Ectodermal cell (in vitro differentiated cells): ENCODE results near the gene CLDN2.

Experiments used
- H3K27ac ChIP-seq: 2 replicates; pipeline ENCODE4 v1.7.0; 2013; ENCODE audit warnings: mild to moderate bottlenecking, low read depth, low read length; ENCODE audit not compliant: insufficient read depth, poor library complexity, severe bottlenecking
- H3K27me3 ChIP-seq: 2 replicates; pipeline ENCODE4 v1.7.0; 2013; ENCODE audit warnings: mild to moderate bottlenecking, low read length; ENCODE audit not compliant: insufficient read depth, control insufficient read depth, poor library complexity, severe bottlenecking
- H3K36me3 ChIP-seq: one replicate; pipeline ENCODE4 v1.7.0; 2013; ENCODE audit warnings: low read length; ENCODE audit not compliant: control insufficient read depth, insufficient read depth
- H3K4me1 ChIP-seq: one replicate; pipeline ENCODE4 v1.7.0; 2013; ENCODE audit warnings: low read length; ENCODE audit not compliant: control insufficient read depth, insufficient read depth
- H3K4me3 ChIP-seq: 2 replicates; pipeline ENCODE4 v1.7.0; 2013; ENCODE audit warnings: low read depth, low read length, control low read depth; ENCODE audit not compliant: insufficient read depth
- H3K9me3 ChIP-seq: 2 replicates; pipeline ENCODE4 v1.7.0; 2013; ENCODE audit warnings: mild to moderate bottlenecking, low read length, moderate library complexity; ENCODE audit not compliant: control insufficient read depth
- WGBS, 2 experiments: methylation state at CpG; one replicate each; pipeline ENCODE4 v1.1.7; 2013; ENCODE audit warnings: missing lambda C conversion rate in 2 of 2; 5-methylcytosine and 5-hydroxymethylcytosine counted together

Gene CLDN2

GRCh38 chrX:106899276-106899675 is 20.9 kb upstream of the CLDN2 start:
- no peaks in the 10 kb centered on the region for H3K4me1 ChIP-seq
- H3K27me3 ChIP-seq = no peaks in the 10 kb centered on the region
- 51 to 52% methylated on average over 2 of the region's 2 CpGs for WGBS, 2 experiments
- no peaks in the 10 kb centered on the region for H3K36me3 ChIP-seq
- H3K9me3 ChIP-seq = no peaks in the 10 kb centered on the region
- no peak overlapping the region for H3K27ac ChIP-seq
- no peak overlapping the region for H3K4me3 ChIP-seq

- Histone ChIP-seq H3K9me3 (no peaks in the 10 kb centered on the region), H3K27me3 (no peaks in the 10 kb centered on the region), H3K27ac (no peak overlapping the region), H3K4me3 (no peak overlapping the region), H3K4me1 (no peaks in the 10 kb centered on the region), H3K36me3 (no peaks in the 10 kb centered on the region)
- 86 to 88% methylated on average over 1 of the region's 1 CpG for WGBS, 2 experiments
Measured at GRCh38 chrX:106899841-106900240, 20.4 kb upstream of the CLDN2 start.

- no peaks in the 10 kb centered on the region for H3K9me3 ChIP-seq
- H3K4me1 ChIP-seq = no peaks in the 10 kb centered on the region
- no peaks in the 10 kb centered on the region for H3K27me3 ChIP-seq
- H3K36me3 ChIP-seq = no peaks in the 10 kb centered on the region
- 97 to 100% methylated on average over 2 to 3 of the region's 3 CpGs for WGBS, 2 experiments
- H3K4me3 ChIP-seq = no peak overlapping the region
- no peak overlapping the region for H3K27ac ChIP-seq
Measured at GRCh38 chrX:106901341-106901740, 18.9 kb upstream of the CLDN2 start.

- no peaks in the 10 kb centered on the region for H3K36me3 ChIP-seq
- H3K27me3 ChIP-seq = no peaks in the 10 kb centered on the region
- H3K4me1 ChIP-seq = no peaks in the 10 kb centered on the region
- no peak overlapping the region for H3K4me3 ChIP-seq
- H3K27ac ChIP-seq = no peak overlapping the region
- no peaks in the 10 kb centered on the region for H3K9me3 ChIP-seq
- 93 to 96% methylated on average over 3 to 4 of the region's 4 CpGs for WGBS, 2 experiments
Measured at GRCh38 chrX:106901781-106902219, 18.4 kb upstream of the CLDN2 start.

GRCh38 chrX:106902684-106903083 is 17.5 kb upstream of the CLDN2 start:
- no peaks in the 10 kb centered on the region for H3K36me3 ChIP-seq
- H3K27ac ChIP-seq = no peak overlapping the region
- 97 to 100% methylated on average over 1 to 2 of the region's 2 CpGs for WGBS, 2 experiments
- no peaks in the 10 kb centered on the region for H3K27me3 ChIP-seq
- no peak overlapping the region for H3K4me3 ChIP-seq
- H3K4me1 ChIP-seq = no peaks in the 10 kb centered on the region
- H3K9me3 ChIP-seq = no peaks in the 10 kb centered on the region

- H3K27me3 ChIP-seq = no peaks in the 10 kb centered on the region
- no peak within 1 kb of the TSS for H3K4me3 ChIP-seq
- 16 to 19% methylated on average over 1 of the region's 1 CpG for WGBS, 2 experiments
- no peaks in the 10 kb centered on the region for H3K4me1 ChIP-seq
- H3K9me3 ChIP-seq = no peaks in the 10 kb centered on the region
- no peaks in the 10 kb centered on the region for H3K36me3 ChIP-seq
- H3K27ac ChIP-seq = no peak within 1 kb of the TSS
Measured at GRCh38 chrX:106903291-106903824, 16.8 kb upstream of the CLDN2 start, which contains the start of gene RIPPLY1. TSS of gene RIPPLY1 (minus strand) at chrX:106903341. CDS start at chrX:106903287, 54 bp downstream.

- H3K4me3 ChIP-seq = no peak overlapping the region
- H3K27ac ChIP-seq = no peak overlapping the region
- 90 to 91% methylated on average over 5 of the region's 5 CpGs for WGBS, 2 experiments
- no peaks in the 10 kb centered on the region for H3K36me3 ChIP-seq
- no peaks in the 10 kb centered on the region for H3K27me3 ChIP-seq
- H3K4me1 ChIP-seq = no peaks in the 10 kb centered on the region
- H3K9me3 ChIP-seq = no peaks in the 10 kb centered on the region
Measured at GRCh38 chrX:106903856-106904528, 16.2 kb upstream of the CLDN2 start.

GRCh38 chrX:106905064-106905708 is 15.0 kb upstream of the CLDN2 start:
- H3K4me3 ChIP-seq = no peak overlapping the region
- no peaks in the 10 kb centered on the region for H3K4me1 ChIP-seq
- no peaks in the 10 kb centered on the region for H3K36me3 ChIP-seq
- no peaks in the 10 kb centered on the region for H3K27me3 ChIP-seq
- no peak overlapping the region for H3K27ac ChIP-seq
- no peaks in the 10 kb centered on the region for H3K9me3 ChIP-seq
- 89 to 95% methylated on average over 4 to 5 of the region's 5 CpGs for whole genome bisulfite sequencing, 2 experiments

GRCh38 chrX:106906361-106906760 is 13.8 kb upstream of the CLDN2 start:
- no peaks in the 10 kb centered on the region for H3K4me1 ChIP-seq
- H3K4me3 ChIP-seq = no peak overlapping the region
- H3K27ac ChIP-seq = no peak overlapping the region
- 89 to 91% methylated on average over 6 of the region's 6 CpGs for WGBS, 2 experiments
- H3K27me3 ChIP-seq = no peaks in the 10 kb centered on the region
- H3K36me3 ChIP-seq = no peaks in the 10 kb centered on the region
- H3K9me3 ChIP-seq = no peaks in the 10 kb centered on the region

GRCh38 chrX:106912864-106913263 is 7.3 kb upstream of the CLDN2 start:
- no peaks in the 10 kb centered on the region for H3K27me3 ChIP-seq
- no peaks in the 10 kb centered on the region for H3K36me3 ChIP-seq
- no peaks in the 10 kb centered on the region for H3K9me3 ChIP-seq
- no peak overlapping the region for H3K27ac ChIP-seq
- WGBS, 2 experiments = 87 to 93% methylated on average over 2 of the region's 2 CpGs
- H3K4me3 ChIP-seq = no peak overlapping the region
- H3K4me1 ChIP-seq = no peaks in the 10 kb centered on the region
